ENCODE results near the gene PGA5. TPM values are rescaled to one million over a fixed set of nuclear protein-coding genes. Genes with fewer than 3 reads are reported as not detected.

PGA5 gene
- total and polyA plus RNA-seq, 9 of the 15 experiments (the other 6 are each of a cell fraction or from before 2014, with no cell fraction given), result not detected

GRCh38 chr11:61267437-61267841 is 26.5 kb downstream of the PGA5 start (continued):
- 0 out of 4 replicates have a peak, but pooled peaks of 1 of the 2 experiments have one; percentile 22 for TF ChIP-seq ZNF639 (CRISPR knock-in tag; conservative IDR thresholded peaks at IDR 0.05 in 1 of 2, IDR thresholded peaks at IDR 0.05 in 1 of 2)
- TF ChIP-seq ETV1 (tag; conservative IDR thresholded peaks at IDR 0.05; ENCODE audit: low read depth), result no peak
- no peak for TF ChIP-seq TEAD2 (tag; IDR thresholded peaks at IDR 0.05)
- TF ChIP-seq POLR2G (IDR thresholded peaks at IDR 0.05; ENCODE audit: low read depth, low read length), result 0 out of 2 replicates have a peak, but pooled peaks have one; percentile 25
- no peak for TF ChIP-seq TSC22D4 (tag; IDR thresholded peaks at IDR 0.05)
- TF ChIP-seq RB1 (IDR thresholded peaks at IDR 0.05; ENCODE audit: low read depth), result 0 out of 2 replicates have a peak, but pooled peaks have one; percentile 42
- no peak for TF ChIP-seq JUN (IDR thresholded peaks at IDR 0.05; ENCODE audit: borderline replicate concordance, low read depth, low read length)
- no peak for TF ChIP-seq JUN (CRISPR knock-in tag; IDR thresholded peaks at IDR 0.05; ENCODE audit: borderline replicate concordance)
- TF ChIP-seq TAF15 (IDR thresholded peaks at IDR 0.05; ENCODE audit: low read depth, low read length), result no peak
- 0 out of 2 replicates have a peak, but pooled peaks have one; percentile 24 for TF ChIP-seq BHLHE40 (IDR thresholded peaks at IDR 0.05; ENCODE audit: low read length)
- no peak for TF ChIP-seq MTA3 (IDR thresholded peaks at IDR 0.05; ENCODE audit: borderline replicate concordance)
- TF ChIP-seq NUFIP1 (IDR thresholded peaks at IDR 0.05; ENCODE audit: partially characterized antibody), result no peak
- TF ChIP-seq MYC (IDR thresholded peaks at IDR 0.05; ENCODE audit: low read depth, low read length), result peak; percentile 89
- no peak for TF ChIP-seq MYC (CRISPR knock-in tag; IDR thresholded peaks at IDR 0.05; ENCODE audit: borderline replicate concordance, low read depth)
- no peak for TF ChIP-seq SMAD1 (IDR thresholded peaks at IDR 0.05; ENCODE audit: low read depth, low read length, partially characterized antibody)
- TF ChIP-seq STAT5A (IDR thresholded peaks at IDR 0.05; ENCODE audit: borderline replicate concordance, low read length), result no peak
- TF ChIP-seq CREM (IDR thresholded peaks at IDR 0.05; ENCODE audit: low read depth), result 0 out of 2 replicates have a peak, but pooled peaks have one; percentile 13
- 0 out of 2 replicates have a peak, but pooled peaks have one; percentile 18 for TF ChIP-seq SMAD4 (CRISPR knock-in tag; conservative IDR thresholded peaks at IDR 0.05)
- 0 out of 2 replicates have a peak, but pooled peaks have one; percentile 46 for TF ChIP-seq MECOM (CRISPR knock-in tag; IDR thresholded peaks at IDR 0.05)
- TF ChIP-seq MYNN (IDR thresholded peaks at IDR 0.05), result 0 out of 2 replicates have a peak, but pooled peaks have one; percentile 31
- TF ChIP-seq MYNN (CRISPR knock-in tag; IDR thresholded peaks at IDR 0.05), result no peak
- TF ChIP-seq ARID2 (IDR thresholded peaks at IDR 0.05), result no peak
- TF ChIP-seq, protein P1, sequence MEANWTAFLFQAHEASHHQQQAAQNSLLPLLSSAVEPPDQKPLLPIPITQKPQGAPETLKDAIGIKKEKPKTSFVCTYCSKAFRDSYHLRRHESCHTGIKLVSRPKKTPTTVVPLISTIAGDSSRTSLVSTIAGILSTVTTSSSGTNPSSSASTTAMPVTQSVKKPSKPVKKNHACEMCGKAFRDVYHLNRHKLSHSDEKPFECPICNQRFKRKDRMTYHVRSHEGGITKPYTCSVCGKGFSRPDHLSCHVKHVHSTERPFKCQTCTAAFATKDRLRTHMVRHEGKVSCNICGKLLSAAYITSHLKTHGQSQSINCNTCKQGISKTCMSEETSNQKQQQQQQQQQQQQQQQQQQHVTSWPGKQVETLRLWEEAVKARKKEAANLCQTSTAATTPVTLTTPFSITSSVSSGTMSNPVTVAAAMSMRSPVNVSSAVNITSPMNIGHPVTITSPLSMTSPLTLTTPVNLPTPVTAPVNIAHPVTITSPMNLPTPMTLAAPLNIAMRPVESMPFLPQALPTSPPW (CRISPR knock-in tag; IDR thresholded peaks at IDR 0.05), result no peak
- peak in 1 of 2 experiments; percentile 49; a peak in 2 of 4 replicates for TF ChIP-seq MNT (conservative IDR thresholded peaks at IDR 0.05)

All from K562 (cell line).